OCI-LY3 (cell line): ENCODE data around the gene FGD6.

Source experiments
- EZH2phosphoT487 ChIP-seq: fragments of 200-600 bp; shearing (Covaris generic); IDR thresholded peaks from 2 replicates; pipeline ENCODE4 v1.6.1; 2018; ENCODE audit warnings: antibody characterized with exemption, mixed run types, low read depth
- TF ChIP-seq, protein P1 (sequence below): fragments of 200-600, 300-600 bp; sonication (generic); IDR thresholded peaks from 2 replicates; pipeline ENCODE4 v1.5.1; 2014; ENCODE audit warnings: antibody characterized with exemption, low read length, low read depth

DNA sequence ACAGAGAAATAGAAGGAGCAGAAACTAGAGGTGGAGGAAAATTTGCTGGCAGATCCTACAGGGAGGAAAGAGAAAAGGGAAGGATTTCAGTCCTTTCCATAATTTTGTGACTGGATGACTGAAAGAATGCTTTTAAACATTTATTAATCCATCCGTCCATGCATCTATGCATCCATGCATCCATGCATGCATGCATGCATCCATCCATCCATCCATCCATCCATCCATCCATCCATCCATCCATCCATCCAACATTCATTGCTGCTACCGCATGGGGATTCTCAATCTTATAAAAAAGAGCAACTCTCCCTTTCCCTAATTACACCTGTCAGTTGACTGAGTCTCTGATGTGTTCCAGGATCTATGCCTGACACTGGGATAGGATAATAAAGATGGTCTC, 88.2 kb downstream of the FGD6 start:
- TF ChIP-seq, protein P1, sequence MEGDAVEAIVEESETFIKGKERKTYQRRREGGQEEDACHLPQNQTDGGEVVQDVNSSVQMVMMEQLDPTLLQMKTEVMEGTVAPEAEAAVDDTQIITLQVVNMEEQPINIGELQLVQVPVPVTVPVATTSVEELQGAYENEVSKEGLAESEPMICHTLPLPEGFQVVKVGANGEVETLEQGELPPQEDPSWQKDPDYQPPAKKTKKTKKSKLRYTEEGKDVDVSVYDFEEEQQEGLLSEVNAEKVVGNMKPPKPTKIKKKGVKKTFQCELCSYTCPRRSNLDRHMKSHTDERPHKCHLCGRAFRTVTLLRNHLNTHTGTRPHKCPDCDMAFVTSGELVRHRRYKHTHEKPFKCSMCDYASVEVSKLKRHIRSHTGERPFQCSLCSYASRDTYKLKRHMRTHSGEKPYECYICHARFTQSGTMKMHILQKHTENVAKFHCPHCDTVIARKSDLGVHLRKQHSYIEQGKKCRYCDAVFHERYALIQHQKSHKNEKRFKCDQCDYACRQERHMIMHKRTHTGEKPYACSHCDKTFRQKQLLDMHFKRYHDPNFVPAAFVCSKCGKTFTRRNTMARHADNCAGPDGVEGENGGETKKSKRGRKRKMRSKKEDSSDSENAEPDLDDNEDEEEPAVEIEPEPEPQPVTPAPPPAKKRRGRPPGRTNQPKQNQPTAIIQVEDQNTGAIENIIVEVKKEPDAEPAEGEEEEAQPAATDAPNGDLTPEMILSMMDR: no peak
- no peak for TF ChIP-seq EZH2phosphoT487
